ENCODE results near the gene ABCF2. TPM values are rescaled to one million over a fixed set of nuclear protein-coding genes. Genes with fewer than 3 reads are reported as not detected.

Gene ABCF2
- total RNA-seq, 1 donor from 2014 or later: 23.3 TPM

GRCh38 chr7:151212626-151213025 lies 14.4 kb downstream of the ABCF2 start:
- ATAC-seq: no peak
- DNase-seq: no peak
- Histone ChIP-seq H3K36me3 (peaks cover 57% of the 10 kb centered on the region), H3K4me3 (no peak overlapping the region), H3K9me3 (no peaks in the 10 kb centered on the region), H3K27ac (no peak overlapping the region), H3K27me3 (ENCODE audit: low read depth) (no peaks in the 10 kb centered on the region), H3K4me1 (no peaks in the 10 kb centered on the region)
- intact Hi-C loops (cut with DNase I): no loop called here
- TF ChIP-seq CTCF (IDR thresholded peaks at IDR 0.05): no peak

GRCh38 chr7:151211155-151211772 lies 15.7 kb downstream of the ABCF2 start:
- no peak overlapping the region for H3K27ac ChIP-seq
- intact Hi-C loops (cut with DNase I): no loop called here
- TF ChIP-seq CTCF (IDR thresholded peaks at IDR 0.05): no peak
- H3K9me3 ChIP-seq: no peaks in the 10 kb centered on the region
- peaks cover 7% of the 10 kb centered on the region for H3K27me3 ChIP-seq (ENCODE audit: low read depth)
- no peak for ATAC-seq
- H3K4me3 ChIP-seq: no peak overlapping the region
- no peak for DNase-seq
- no peaks in the 10 kb centered on the region for H3K4me1 ChIP-seq
- peaks cover 44% of the 10 kb centered on the region for H3K36me3 ChIP-seq

GRCh38 chr7:151210087-151210854 lies 16.7 kb downstream of the ABCF2 start, which contains the start of gene H2BK1:
Gene H2BK1 (minus strand): TSS chr7:151210488. CDS start chr7:151210318, 170 bp downstream.
- H3K27ac ChIP-seq: no peak within 1 kb of the TSS
- intact Hi-C loops (cut with DNase I): no loop called here
- TF ChIP-seq CTCF (IDR thresholded peaks at IDR 0.05): no peak
- H3K36me3 ChIP-seq: peaks cover 34% of the 10 kb centered on the region
- ATAC-seq: no peak
- peaks cover 7% of the 10 kb centered on the region for H3K27me3 ChIP-seq (ENCODE audit: low read depth)
- H3K9me3 ChIP-seq: no peaks in the 10 kb centered on the region
- H3K4me3 ChIP-seq: no peak within 1 kb of the TSS
- DNase-seq: no peak
- no peaks in the 10 kb centered on the region for H3K4me1 ChIP-seq

- TF ChIP-seq CTCF (IDR thresholded peaks at IDR 0.05): no peak
- Histone ChIP-seq H3K4me3 (no peak overlapping the region), H3K9me3 (no peaks in the 10 kb centered on the region), H3K4me1 (no peaks in the 10 kb centered on the region), H3K36me3 (peaks cover 27% of the 10 kb centered on the region), H3K27me3 (ENCODE audit: low read depth) (peaks cover 13% of the 10 kb centered on the region), H3K27ac (no peak overlapping the region)
- intact Hi-C loops (cut with DNase I): no loop called here
- DNase-seq (no peak), ATAC-seq (no peak)
Measured at GRCh38 chr7:151209588-151209987, 17.4 kb downstream of the ABCF2 start.

- peaks cover 15% of the 10 kb centered on the region for H3K36me3 ChIP-seq
- no peak for ATAC-seq
- H3K4me1 ChIP-seq: no peaks in the 10 kb centered on the region
- no peak for DNase-seq
- no peak for TF ChIP-seq CTCF (IDR thresholded peaks at IDR 0.05)
- intact Hi-C loops (cut with DNase I): no loop called here
- no peak overlapping the region for H3K27ac ChIP-seq
- no peak overlapping the region for H3K4me3 ChIP-seq
- H3K27me3 ChIP-seq (ENCODE audit: low read depth): peaks cover 25% of the 10 kb centered on the region
- no peaks in the 10 kb centered on the region for H3K9me3 ChIP-seq
Measured at GRCh38 chr7:151208253-151208862, 18.6 kb downstream of the ABCF2 start.
